ENCODE data around the gene TATDN2. TPM values are rescaled to one million over a fixed set of nuclear protein-coding genes. Genes with fewer than 3 reads are reported as not detected.

Gene TATDN2
- total RNA-seq, 2 experiments from 2014 or later, result 22.0 to 57.5 TPM

GRCh38 chr3:10255835-10256234 lies 7.6 kb downstream of the TATDN2 start:
- Histone ChIP-seq H3K4me2 (ENCODE audit: low read length) (no peak overlapping the region), H3K9me3 (ENCODE audit: low read length) (no peaks in the 10 kb centered on the region), H3K36me3 (ENCODE audit: insufficient read depth, low read length) (peaks cover 96% of the 10 kb centered on the region), H3K27ac (ENCODE audit: low read depth, low read length, poor library complexity, severe bottlenecking) (no peak overlapping the region), H2AFZ (ENCODE audit: low read length) (no peak overlapping the region), H3K9me2 (ENCODE audit: insufficient read depth, low read length) (no peaks in the 10 kb centered on the region), H3K4me1 (ENCODE audit: insufficient read depth, low read length, poor library complexity, severe bottlenecking) (peaks cover 6% of the 10 kb centered on the region), H4K20me1 (ENCODE audit: insufficient read depth, low read length) (peaks cover 5% of the 10 kb centered on the region; the same call in 1 of the 2 replicates), H3K4me3 (ENCODE audit: low read depth, low read length, poor library complexity, severe bottlenecking) (no peak overlapping the region), H3K79me2 (ENCODE audit: insufficient read depth, low read depth, low read length) (peaks cover 94% of the 10 kb centered on the region)
- BruUV-seq (replicated peaks), result no TSS peak
- DNase-seq (ENCODE audit: low spot score), result no peak
- intact Hi-C loops (cut with micrococcal nuclease; ENCODE audit: unreplicated experiment), result no loop called here
- ChIA-PET POLR2A (interaction anchor here (0.7 kb wide), 1 partner anchor 226 kb away, joined by 3 read pairs; no protein-coding TSS in a partner anchor), CTCF (ENCODE audit: unreplicated experiment) (no interaction called here)
- TF ChIP-seq CTCF (conservative IDR thresholded peaks at IDR 0.05; ENCODE audit: low read length) (no peak), EZH2phosphoT487 (IDR thresholded peaks at IDR 0.05; ENCODE audit: borderline replicate concordance, low read depth, low read length) (no peak)

- BruUV-seq (replicated peaks), result no TSS peak
- CTCF ChIA-PET (ENCODE audit: unreplicated experiment), result no interaction called here
- Histone ChIP-seq H3K9me2 (ENCODE audit: insufficient read depth, low read length) (no peaks in the 10 kb centered on the region), H3K4me3 (ENCODE audit: low read depth, low read length, poor library complexity, severe bottlenecking) (no peak overlapping the region), H3K79me2 (ENCODE audit: insufficient read depth, low read depth, low read length) (peaks cover 95% of the 10 kb centered on the region), H3K9me3 (ENCODE audit: low read length) (no peaks in the 10 kb centered on the region), H3K4me1 (ENCODE audit: insufficient read depth, low read length, poor library complexity, severe bottlenecking) (no peaks in the 10 kb centered on the region), H2AFZ (ENCODE audit: low read length) (no peak overlapping the region), H3K27ac (ENCODE audit: low read depth, low read length, poor library complexity, severe bottlenecking) (no peak overlapping the region), H3K4me2 (ENCODE audit: low read length) (no peak overlapping the region), H3K36me3 (ENCODE audit: insufficient read depth, low read length) (peaks cover 97% of the 10 kb centered on the region), H4K20me1 (ENCODE audit: insufficient read depth, low read length) (no peaks in the 10 kb centered on the region)
- intact Hi-C loops (cut with micrococcal nuclease; ENCODE audit: unreplicated experiment), result no loop called here
- POLR2A ChIA-PET, result interaction anchor here (0.6 kb wide), 1 partner anchor 113 kb away, joined by 5 read pairs; no protein-coding TSS in a partner anchor
- TF ChIP-seq CTCF (conservative IDR thresholded peaks at IDR 0.05; ENCODE audit: low read length) (no peak), EZH2phosphoT487 (IDR thresholded peaks at IDR 0.05; ENCODE audit: borderline replicate concordance, low read depth, low read length) (no peak)
- no peak for DNase-seq (ENCODE audit: low spot score)
Observed at GRCh38 chr3:10259036-10259435, 10.8 kb downstream of the TATDN2 start.

GRCh38 chr3:10259798-10260197 lies 11.5 kb downstream of the TATDN2 start:
- no TSS peak for BruUV-seq (replicated peaks)
- Histone ChIP-seq H3K27ac (ENCODE audit: low read depth, low read length, poor library complexity, severe bottlenecking) (no peak overlapping the region), H3K9me2 (ENCODE audit: insufficient read depth, low read length) (no peaks in the 10 kb centered on the region), H2AFZ (ENCODE audit: low read length) (no peak overlapping the region), H3K4me2 (ENCODE audit: low read length) (no peak overlapping the region), H3K36me3 (ENCODE audit: insufficient read depth, low read length) (peaks cover 97% of the 10 kb centered on the region), H3K79me2 (ENCODE audit: insufficient read depth, low read depth, low read length) (peaks cover 95% of the 10 kb centered on the region), H3K9me3 (ENCODE audit: low read length) (no peaks in the 10 kb centered on the region), H3K4me1 (ENCODE audit: insufficient read depth, low read length, poor library complexity, severe bottlenecking) (no peaks in the 10 kb centered on the region), H4K20me1 (ENCODE audit: insufficient read depth, low read length) (no peaks in the 10 kb centered on the region), H3K4me3 (ENCODE audit: low read depth, low read length, poor library complexity, severe bottlenecking) (no peak overlapping the region)
- ChIA-PET CTCF (ENCODE audit: unreplicated experiment) (no interaction called here), POLR2A (interaction anchor here (0.6 kb wide), 1 partner anchor 114 kb away, joined by 5 read pairs; no protein-coding TSS in a partner anchor)
- DNase-seq (ENCODE audit: low spot score), result no peak
- intact Hi-C loops (cut with micrococcal nuclease; ENCODE audit: unreplicated experiment), result no loop called here
- no peak for TF ChIP-seq CTCF (conservative IDR thresholded peaks at IDR 0.05; ENCODE audit: low read length)
- TF ChIP-seq EZH2phosphoT487 (IDR thresholded peaks at IDR 0.05; ENCODE audit: borderline replicate concordance, low read depth, low read length), result no peak
